NT2/D1 (cell line): ENCODE measurements around the gene TAOK1.
"Not testable (repeated sequence)": the region's sequence is repeated elsewhere in the genome, so short reads cannot be mapped to it uniquely, and the experiment has no call there.

Source experiments
- DNase-seq: peaks from one replicate; pipeline ENCODE4 v3.0.0-alpha.2; 2011; ENCODE audit warnings: low read depth, low spot score
- H3K27me3 ChIP-seq: 2 replicates; pipeline ENCODE4 v1.6.0; 2011; ENCODE audit warnings: mild to moderate bottlenecking; ENCODE audit not compliant: insufficient read length, insufficient read depth
- H3K36me3 ChIP-seq: 2 replicates; pipeline ENCODE4 v1.6.1; 2011; ENCODE audit warnings: mild to moderate bottlenecking, low read length, mixed read lengths; ENCODE audit not compliant: insufficient read depth, insufficient read length
- H3K4me1 ChIP-seq: 2 replicates; pipeline ENCODE4 v1.5.1; 2011; ENCODE audit not compliant: insufficient read depth, insufficient read length
- H3K4me3 ChIP-seq: 2 replicates; pipeline ENCODE4 v1.5.1; 2011; ENCODE audit warnings: low read depth; ENCODE audit not compliant: insufficient read length
- H3K9ac ChIP-seq: 2 replicates; pipeline ENCODE4 v1.6.0; 2011; ENCODE audit warnings: low read depth; ENCODE audit not compliant: insufficient read length
- H3K9me3 ChIP-seq: 2 replicates; pipeline ENCODE4 v1.5.1; 2011; ENCODE audit warnings: mild to moderate bottlenecking, low read length; ENCODE audit not compliant: insufficient read depth
- SUZ12 ChIP-seq: IDR thresholded peaks from 2 replicates; pipeline ENCODE4 v1.6.1; 2011; ENCODE audit not compliant: insufficient read length, insufficient read depth; ENCODE audit errors: extremely low read depth
- YY1 ChIP-seq: IDR thresholded peaks from 2 replicates; pipeline ENCODE4 v1.6.1; 2011; ENCODE audit not compliant: insufficient read length, insufficient read depth
- ZNF274 ChIP-seq: IDR thresholded peaks from 2 replicates; pipeline ENCODE4 v1.6.1; 2011; ENCODE audit warnings: mild to moderate bottlenecking, low read depth, low read length

TAOK1 gene

GRCh38 chr17:29445844-29446243, 55.7 kb downstream of the TAOK1 start:
- no peaks in the 10 kb centered on the region for H3K27me3 ChIP-seq
- H3K9me3 ChIP-seq = no peaks in the 10 kb centered on the region
- H3K4me3 ChIP-seq = no peak overlapping the region
- H3K9ac ChIP-seq = no peak overlapping the region
- TF ChIP-seq YY1 (no peak), ZNF274 (no peak), SUZ12 (no peak)
- DNase-seq = no peak
- peaks cover 3% of the 10 kb centered on the region for H3K36me3 ChIP-seq
- no peaks in the 10 kb centered on the region for H3K4me1 ChIP-seq

- H3K9me3 ChIP-seq = no peaks in the 10 kb centered on the region
- H3K27me3 ChIP-seq = no peaks in the 10 kb centered on the region
- no peak overlapping the region for H3K9ac ChIP-seq
- DNase-seq = no peak
- H3K4me3 ChIP-seq = no peak overlapping the region
- TF ChIP-seq SUZ12 (no peak), ZNF274 (no peak), YY1 (no peak)
- peaks cover 32% of the 10 kb centered on the region for H3K36me3 ChIP-seq
- H3K4me1 ChIP-seq = no peaks in the 10 kb centered on the region
Observed at GRCh38 chr17:29449865-29450671, 59.9 kb downstream of the TAOK1 start.

DNA sequence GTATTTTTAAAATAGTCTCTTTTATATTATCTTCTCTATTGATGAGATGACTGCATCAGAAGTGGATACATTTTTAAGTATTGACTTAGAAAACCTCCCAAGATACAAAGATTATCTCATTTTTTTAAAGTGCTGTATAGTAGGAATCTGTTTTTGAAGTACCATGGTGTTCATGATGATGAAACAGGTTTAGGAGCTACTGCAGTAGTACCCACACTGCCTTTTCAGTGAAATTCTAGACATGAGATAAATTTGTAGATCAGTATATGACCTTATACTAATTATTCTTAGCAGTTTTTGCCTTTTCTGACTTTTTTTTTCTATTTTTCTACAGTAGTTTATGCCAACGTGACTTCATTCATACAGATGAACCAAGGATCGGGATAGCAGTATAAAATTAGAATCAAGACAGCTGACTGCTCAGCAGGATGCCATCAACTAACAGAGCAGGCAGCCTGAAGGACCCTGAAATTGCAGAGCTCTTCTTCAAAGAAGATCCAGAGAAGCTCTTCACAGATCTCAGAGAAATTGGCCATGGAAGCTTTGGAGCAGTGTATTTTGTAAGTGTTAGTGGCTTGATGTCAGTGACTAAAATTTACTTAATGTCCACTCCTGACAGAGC, 61.1 kb downstream of the TAOK1 start:
- no peaks in the 10 kb centered on the region for H3K4me1 ChIP-seq
- no peak overlapping the region for H3K4me3 ChIP-seq
- DNase-seq = no peak
- H3K36me3 ChIP-seq = peaks cover 37% of the 10 kb centered on the region
- H3K27me3 ChIP-seq = no peaks in the 10 kb centered on the region
- H3K9me3 ChIP-seq = no peaks in the 10 kb centered on the region
- no peak overlapping the region for H3K9ac ChIP-seq
- TF ChIP-seq YY1 = no peak

GRCh38 chr17:29458066-29458465, 67.9 kb downstream of the TAOK1 start:
- no peak for DNase-seq
- Histone ChIP-seq H3K27me3 (no peaks in the 10 kb centered on the region), H3K4me1 (no peaks in the 10 kb centered on the region), H3K9ac (no peak overlapping the region), H3K36me3 (peaks cover 20% of the 10 kb centered on the region), H3K9me3 (no peaks in the 10 kb centered on the region), H3K4me3 (no peak overlapping the region)
- TF ChIP-seq YY1 = no peak
- TF ChIP-seq SUZ12 = no peak
- no peak for TF ChIP-seq ZNF274

DNA sequence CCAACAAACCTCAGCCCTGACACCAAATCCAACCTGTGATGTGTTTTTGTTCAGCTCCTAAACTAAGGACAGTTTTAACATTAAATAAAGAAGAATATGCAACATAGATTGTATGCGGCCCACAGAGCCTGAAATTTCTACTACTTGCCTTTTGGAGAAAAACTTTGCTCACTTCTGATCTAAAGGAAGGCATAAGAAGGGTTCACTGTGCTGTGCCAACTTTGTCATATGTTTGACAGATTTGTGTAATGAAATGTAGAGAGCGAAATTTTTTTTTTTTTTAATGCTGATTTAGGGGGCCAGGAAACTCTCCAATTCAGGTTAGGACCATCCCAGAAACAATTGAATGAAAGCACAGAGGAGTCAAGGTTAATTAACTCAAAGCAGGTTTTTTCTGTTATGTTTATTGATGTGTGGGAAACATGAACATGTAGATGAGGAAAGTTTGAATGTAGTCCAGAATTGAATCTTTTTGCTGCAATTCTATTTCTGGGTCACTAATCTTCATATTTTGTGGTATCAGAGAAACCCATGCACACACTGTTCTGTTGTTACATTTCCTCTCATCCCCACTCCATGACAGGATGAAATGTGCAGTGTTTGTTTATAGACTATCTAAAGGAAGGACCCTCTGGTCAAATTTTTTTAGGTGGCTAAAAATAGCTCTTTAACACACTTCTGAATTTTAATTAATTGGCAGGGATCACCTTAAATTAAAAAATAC, 71.5 kb downstream of the TAOK1 start:
- no peaks in the 10 kb centered on the region for H3K4me1 ChIP-seq
- H3K27me3 ChIP-seq = no peaks in the 10 kb centered on the region
- H3K4me3 ChIP-seq = no peak overlapping the region
- peaks cover 11% of the 10 kb centered on the region for H3K36me3 ChIP-seq
- H3K9me3 ChIP-seq = no peaks in the 10 kb centered on the region
- no peak for DNase-seq
- TF ChIP-seq YY1 = no peak
- no peak for TF ChIP-seq SUZ12
- no peak for TF ChIP-seq ZNF274
- no peak overlapping the region for H3K9ac ChIP-seq

- Histone ChIP-seq H3K4me1 (no peaks in the 10 kb centered on the region), H3K9ac (no peak overlapping the region), H3K27me3 (no peaks in the 10 kb centered on the region), H3K36me3 (peaks cover 23% of the 10 kb centered on the region), H3K4me3 (no peak overlapping the region), H3K9me3 (no peaks in the 10 kb centered on the region)
- no peak for DNase-seq
- no peak for TF ChIP-seq YY1
- no peak for TF ChIP-seq ZNF274
- no peak for TF ChIP-seq SUZ12
Observed at GRCh38 chr17:29469276-29469675, 79.1 kb downstream of the TAOK1 start.

DNA sequence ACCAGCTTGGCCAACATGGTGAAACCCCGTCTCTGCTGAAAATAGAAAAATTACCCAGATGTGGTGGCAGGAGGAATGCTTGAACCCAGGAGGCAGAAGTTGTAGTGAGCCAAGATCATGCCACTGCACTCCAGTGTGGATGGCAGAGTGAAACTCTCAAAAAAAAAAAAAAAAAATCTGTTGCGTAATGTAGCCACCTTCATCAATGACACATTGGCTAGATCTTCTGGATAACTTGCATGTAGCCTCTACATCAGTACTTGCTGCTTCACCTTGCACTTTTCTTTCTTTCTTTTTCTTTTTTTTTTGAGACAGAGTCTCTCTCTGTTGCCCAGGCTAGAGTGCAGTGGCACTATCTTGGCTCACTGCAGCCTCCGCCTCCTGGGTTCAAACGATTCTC, 83.3 kb downstream of the TAOK1 start:
- H3K4me3 ChIP-seq, DNase-seq, H3K4me1 ChIP-seq, H3K9me3 ChIP-seq, H3K9ac ChIP-seq, H3K27me3 ChIP-seq: not testable (repeated sequence)
- peaks cover 16% of the 10 kb centered on the region for H3K36me3 ChIP-seq
